HepG2 (cell line): ENCODE results near the gene ONECUT1. TPM values are rescaled to one million over a fixed set of nuclear protein-coding genes. Genes with fewer than 3 reads are reported as not detected.

Source experiments
- BRF2 ChIP-seq: sonication (generic); formaldehyde crosslinking; IDR thresholded peaks from 2 replicates; pipeline ENCODE4 v1.8.1; 2022; ENCODE audit warnings: mild to moderate bottlenecking, missing genetic modification reagents
- EHMT2 ChIP-seq: fragments of 200-600 bp; sonication (generic); IDR thresholded peaks from 2 replicates; pipeline ENCODE4 v1.7.0; 2017; ENCODE audit warnings: antibody characterized with exemption, low read depth, low read length, borderline replicate concordance
- FOXA1 ChIP-seq, 2 experiments: fragments of 450-650 bp in 1 of 2; sonication (generic) in 1 of 2; formaldehyde crosslinking in 1 of 2; IDR thresholded peaks; 2 replicates each; pipeline versions ENCODE4 v1.4.0 to v1.6.1; 2016 to 2020; ENCODE audit warnings: missing genetic modification reagents in 1 of 2
- GLI4 ChIP-seq: sonication (generic); formaldehyde crosslinking; IDR thresholded peaks from 2 replicates; pipeline ENCODE4 v1.5.1; 2020; ENCODE audit warnings: missing genetic modification reagents, mild to moderate bottlenecking, moderate library complexity, borderline replicate concordance
- HOXA5 ChIP-seq: sonication (generic); formaldehyde crosslinking; IDR thresholded peaks from 2 replicates; pipeline ENCODE4 v1.4.0; 2020; ENCODE audit warnings: missing genetic modification reagents
- KAT7 ChIP-seq: IDR thresholded peaks from 2 replicates; pipeline ENCODE4 v1.6.1; 2018; ENCODE audit warnings: borderline replicate concordance, missing compliant biosample characterization
- MAF1 ChIP-seq: sonication (generic); formaldehyde crosslinking; IDR thresholded peaks from 2 replicates; pipeline ENCODE4 v1.5.0; 2020; ENCODE audit warnings: missing genetic modification reagents, borderline replicate concordance
- MAFG ChIP-seq: sonication (generic); formaldehyde crosslinking; IDR thresholded peaks from 2 replicates; pipeline ENCODE4 v1.5.1; 2020; ENCODE audit warnings: mild to moderate bottlenecking, missing genetic modification reagents
- NCOA2 ChIP-seq: sonication (generic); formaldehyde crosslinking; IDR thresholded peaks from 2 replicates; pipeline ENCODE4 v1.8.0; 2022; ENCODE audit warnings: inconsistent platforms
- SOX13 ChIP-seq, 3 experiments: fragments of 450-650 bp in 1 of 3; sonication (generic) in 1 of 3; formaldehyde crosslinking in 1 of 3; IDR thresholded peaks in 2 of 3; conservative IDR thresholded peaks in 1 of 3; 2 replicates each; pipeline versions ENCODE4 v1.5.0 to v1.6.1; 2016 to 2020; ENCODE audit warnings: antibody characterized with exemption in 1 of 3, mild to moderate bottlenecking in 1 of 3, missing compliant biosample characterization in 1 of 3, missing genetic modification reagents in 1 of 3, moderate library complexity in 1 of 3
- SRSF1 ChIP-seq: fragments of 200-400 bp; formaldehyde crosslinking; optimal IDR thresholded peaks from 2 replicates; pipeline ENCODE3; 2017; ENCODE audit warnings: mild to moderate bottlenecking, low read depth, low read length, moderate library complexity
- SSRP1 ChIP-seq: IDR thresholded peaks from 2 replicates; pipeline ENCODE4 v1.6.1; 2016; ENCODE audit warnings: control low read depth
- THAP8 ChIP-seq: sonication (generic); formaldehyde crosslinking; IDR thresholded peaks from 2 replicates; pipeline ENCODE4 v1.5.1; 2020; ENCODE audit warnings: missing genetic modification reagents, mild to moderate bottlenecking, borderline replicate concordance
- ZMYM2 ChIP-seq: sonication (generic); formaldehyde crosslinking; IDR thresholded peaks from 2 replicates; pipeline ENCODE4 v1.8.0; 2022; ENCODE audit warnings: mild to moderate bottlenecking, missing genetic modification reagents
- ZNF292 ChIP-seq: sonication (generic); formaldehyde crosslinking; IDR thresholded peaks from 2 replicates; pipeline ENCODE4 v1.8.1; 2022; ENCODE audit warnings: mild to moderate bottlenecking, low read depth, missing genetic modification reagents, borderline replicate concordance
- ZNF563 ChIP-seq: sonication (generic); formaldehyde crosslinking; IDR thresholded peaks from 2 replicates; pipeline ENCODE4 v1.8.0; 2022; ENCODE audit warnings: mild to moderate bottlenecking, moderate library complexity, missing genetic modification reagents
- ZNF746 ChIP-seq: sonication (generic); formaldehyde crosslinking; IDR thresholded peaks from 2 replicates; pipeline ENCODE4 v1.8.0; 2022; ENCODE audit warnings: mild to moderate bottlenecking, missing genetic modification reagents
- polyA plus RNA-seq, 8 experiments: library from polyadenylated mRNA; depleted of rRNA in 3 of 8; stranded (reverse) in 7 of 8; unstranded in 1 of 8; fragments of >200 nt; fragmentation: Illumina TruSeq in 4 of 8; extraction: Trizol in 4 of 8; gene quantifications; 2 replicates each; pipeline versions ENCODE4 v1.2.1 to v1.2.3, GENCODE V29; 2011 to 2016; ENCODE audit warnings: low read depth in 4 of 8, missing spikeins in 1 of 8, mixed read lengths in 1 of 8; ENCODE audit not compliant: insufficient read depth in 1 of 8
- total RNA-seq, 5 experiments: library from RNA; depleted of rRNA; stranded (reverse); fragments of >200 nt; fragmentation: Illumina TruSeq; extraction: Trizol; gene quantifications; 2 replicates each; pipeline ENCODE4 v1.2.3, GENCODE V29; 2016; ENCODE audit warnings: low read depth in 1 of 5
- TF ChIP-seq, protein P1 (sequence below): sonication (generic); formaldehyde crosslinking; IDR thresholded peaks from 2 replicates; pipeline ENCODE4 v1.4.0; 2020; ENCODE audit warnings: mild to moderate bottlenecking, missing genetic modification reagents, borderline replicate concordance

Gene ONECUT1
- total and polyA plus RNA-seq, 2 of the 13 experiments (the other 11 are each of a cell fraction or from before 2014, with no cell fraction given), result 3.5 to 9.1 TPM

- TF ChIP-seq, protein P1, sequence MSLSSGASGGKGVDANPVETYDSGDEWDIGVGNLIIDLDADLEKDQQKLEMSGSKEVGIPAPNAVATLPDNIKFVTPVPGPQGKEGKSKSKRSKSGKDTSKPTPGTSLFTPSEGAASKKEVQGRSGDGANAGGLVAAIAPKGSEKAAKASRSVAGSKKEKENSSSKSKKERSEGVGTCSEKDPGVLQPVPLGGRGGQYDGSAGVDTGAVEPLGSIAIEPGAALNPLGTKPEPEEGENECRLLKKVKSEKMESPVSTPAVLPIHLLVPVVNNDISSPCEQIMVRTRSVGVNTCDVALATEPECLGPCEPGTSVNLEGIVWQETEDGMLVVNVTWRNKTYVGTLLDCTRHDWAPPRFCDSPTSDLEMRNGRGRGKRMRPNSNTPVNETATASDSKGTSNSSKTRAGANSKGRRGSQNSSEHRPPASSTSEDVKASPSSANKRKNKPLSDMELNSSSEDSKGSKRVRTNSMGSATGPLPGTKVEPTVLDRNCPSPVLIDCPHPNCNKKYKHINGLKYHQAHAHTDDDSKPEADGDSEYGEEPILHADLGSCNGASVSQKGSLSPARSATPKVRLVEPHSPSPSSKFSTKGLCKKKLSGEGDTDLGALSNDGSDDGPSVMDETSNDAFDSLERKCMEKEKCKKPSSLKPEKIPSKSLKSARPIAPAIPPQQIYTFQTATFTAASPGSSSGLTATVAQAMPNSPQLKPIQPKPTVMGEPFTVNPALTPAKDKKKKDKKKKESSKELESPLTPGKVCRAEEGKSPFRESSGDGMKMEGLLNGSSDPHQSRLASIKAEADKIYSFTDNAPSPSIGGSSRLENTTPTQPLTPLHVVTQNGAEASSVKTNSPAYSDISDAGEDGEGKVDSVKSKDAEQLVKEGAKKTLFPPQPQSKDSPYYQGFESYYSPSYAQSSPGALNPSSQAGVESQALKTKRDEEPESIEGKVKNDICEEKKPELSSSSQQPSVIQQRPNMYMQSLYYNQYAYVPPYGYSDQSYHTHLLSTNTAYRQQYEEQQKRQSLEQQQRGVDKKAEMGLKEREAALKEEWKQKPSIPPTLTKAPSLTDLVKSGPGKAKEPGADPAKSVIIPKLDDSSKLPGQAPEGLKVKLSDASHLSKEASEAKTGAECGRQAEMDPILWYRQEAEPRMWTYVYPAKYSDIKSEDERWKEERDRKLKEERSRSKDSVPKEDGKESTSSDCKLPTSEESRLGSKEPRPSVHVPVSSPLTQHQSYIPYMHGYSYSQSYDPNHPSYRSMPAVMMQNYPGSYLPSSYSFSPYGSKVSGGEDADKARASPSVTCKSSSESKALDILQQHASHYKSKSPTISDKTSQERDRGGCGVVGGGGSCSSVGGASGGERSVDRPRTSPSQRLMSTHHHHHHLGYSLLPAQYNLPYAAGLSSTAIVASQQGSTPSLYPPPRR, result peak; percentile 53; the same call in 1 of the 2 replicates
- no peak for TF ChIP-seq GLI4 (CRISPR knock-in tag)
- TF ChIP-seq KAT7 (CRISPR knock-in tag), result no peak
- no peak for TF ChIP-seq SSRP1 (CRISPR knock-in tag)
- TF ChIP-seq ZNF292 (CRISPR knock-in tag), result no peak
- no peak for TF ChIP-seq FOXA1 (IDR thresholded peaks at IDR 0.05)
- TF ChIP-seq FOXA1 (CRISPR knock-in tag; IDR thresholded peaks at IDR 0.05), result no peak
- TF ChIP-seq THAP8 (CRISPR knock-in tag), result no peak
- 0 out of 2 replicates have a peak, but pooled peaks have one; percentile 26 for TF ChIP-seq HOXA5 (CRISPR knock-in tag)
- no peak for TF ChIP-seq ZNF563 (CRISPR knock-in tag)
- TF ChIP-seq ZMYM2 (CRISPR knock-in tag), result no peak
- TF ChIP-seq NCOA2 (CRISPR knock-in tag), result peak; percentile 64
- TF ChIP-seq BRF2 (CRISPR knock-in tag), result 0 out of 2 replicates have a peak, but pooled peaks have one; percentile 21
- TF ChIP-seq ZNF746 (CRISPR knock-in tag), result peak; percentile 21; the same call in 1 of the 2 replicates
- TF ChIP-seq SRSF1, result no peak
- no peak for TF ChIP-seq EHMT2
- TF ChIP-seq SOX13 (IDR thresholded peaks at IDR 0.05), result no peak
- TF ChIP-seq SOX13 (CRISPR knock-in tag; conservative IDR thresholded peaks at IDR 0.05 in 1 of 2, IDR thresholded peaks at IDR 0.05 in 1 of 2), result peak in 1 of 2 experiments; percentile 29; a peak in 1 of 4 replicates
- TF ChIP-seq MAFG (CRISPR knock-in tag), result no peak
- TF ChIP-seq MAF1 (CRISPR knock-in tag), result no peak
These were observed 5.1 kb downstream of the ONECUT1 start (continued) for GRCh38 chr15:52784799-52785671.
